Fibroblast of gingiva (primary cell): ENCODE data around the gene UBE2V1.
"Not testable (repeated sequence)": the region's sequence is repeated elsewhere in the genome, so short reads cannot be mapped to it uniquely, and the experiment has no call there.

ENCODE experiments used
- DNase-seq: peaks from one replicate; pipeline ENCODE4 v3.0.0-alpha.2; 2011; ENCODE audit warnings: low read depth

UBE2V1 gene

GRCh38 chr20:50112512-50113419 is at the start of gene UBE2V1:
UBE2V1 (minus strand) TSS chr20:50113150; CDS start chr20:50113128, 22 bp downstream.
- peak; percentile 91 for DNase-seq

GRCh38 chr20:50161494-50161893 is 48.5 kb upstream of the UBE2V1 start:
- DNase-seq, result not testable (repeated sequence)

- peak; percentile 92 for DNase-seq
These were observed 40.8 kb upstream of the UBE2V1 start, which contains the start of gene PEDS1 for GRCh38 chr20:50153500-50154377. PEDS1 (minus strand) TSS chr20:50153723; CDS start chr20:50153637, 86 bp downstream.

GRCh38 chr20:50153153-50153499 is 40.2 kb upstream of the UBE2V1 start:
- DNase-seq, result no peak

GRCh38 chr20:50152394-50153152 is 39.6 kb upstream of the UBE2V1 start:
- no peak for DNase-seq

GRCh38 chr20:50151034-50151743 is 38.2 kb upstream of the UBE2V1 start:
- DNase-seq, result peak; percentile 80

- no peak for DNase-seq
These were observed 36.7 kb upstream of the UBE2V1 start for GRCh38 chr20:50149481-50150254.

- DNase-seq, result no peak
These were observed 34.0 kb upstream of the UBE2V1 start for GRCh38 chr20:50146732-50147662.

- DNase-seq, result no peak
These were observed 33.3 kb upstream of the UBE2V1 start for GRCh38 chr20:50146214-50146613.

GRCh38 chr20:50145566-50145965 is 32.6 kb upstream of the UBE2V1 start:
- DNase-seq, result no peak

GRCh38 chr20:50144362-50144761 is 31.4 kb upstream of the UBE2V1 start:
- DNase-seq, result peak; percentile 97

GRCh38 chr20:50142812-50143211 is 29.9 kb upstream of the UBE2V1 start:
- no peak for DNase-seq

- no peak for DNase-seq
These were observed 29.0 kb upstream of the UBE2V1 start for GRCh38 chr20:50141811-50142561.

GRCh38 chr20:50141018-50141675 is 28.2 kb upstream of the UBE2V1 start:
- DNase-seq, result no peak

- no peak for DNase-seq
These were observed 27.4 kb upstream of the UBE2V1 start for GRCh38 chr20:50140339-50140859.

- no peak for DNase-seq
These were observed 25.8 kb upstream of the UBE2V1 start for GRCh38 chr20:50138479-50139393.

GRCh38 chr20:50138120-50138478 is 25.1 kb upstream of the UBE2V1 start:
- DNase-seq, result no peak
